HG03521 (cell line): Measurements from ENCODE around the gene OR1N1.
"Not testable (repeated sequence)": the region's sequence is repeated elsewhere in the genome, so short reads cannot be mapped to it uniquely, and the experiment has no call there.

Experiments
- ATAC-seq: cut with Tn5 transposase; IDR thresholded peaks from one replicate; pipeline ENCODE4 v1.9.1; 2021; ENCODE audit warnings: mild to moderate bottlenecking, moderate library complexity; ENCODE audit not compliant: unreplicated experiment

The OR1N1 gene, protein sequence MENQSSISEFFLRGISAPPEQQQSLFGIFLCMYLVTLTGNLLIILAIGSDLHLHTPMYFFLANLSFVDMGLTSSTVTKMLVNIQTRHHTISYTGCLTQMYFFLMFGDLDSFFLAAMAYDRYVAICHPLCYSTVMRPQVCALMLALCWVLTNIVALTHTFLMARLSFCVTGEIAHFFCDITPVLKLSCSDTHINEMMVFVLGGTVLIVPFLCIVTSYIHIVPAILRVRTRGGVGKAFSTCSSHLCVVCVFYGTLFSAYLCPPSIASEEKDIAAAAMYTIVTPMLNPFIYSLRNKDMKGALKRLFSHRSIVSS

DNA sequence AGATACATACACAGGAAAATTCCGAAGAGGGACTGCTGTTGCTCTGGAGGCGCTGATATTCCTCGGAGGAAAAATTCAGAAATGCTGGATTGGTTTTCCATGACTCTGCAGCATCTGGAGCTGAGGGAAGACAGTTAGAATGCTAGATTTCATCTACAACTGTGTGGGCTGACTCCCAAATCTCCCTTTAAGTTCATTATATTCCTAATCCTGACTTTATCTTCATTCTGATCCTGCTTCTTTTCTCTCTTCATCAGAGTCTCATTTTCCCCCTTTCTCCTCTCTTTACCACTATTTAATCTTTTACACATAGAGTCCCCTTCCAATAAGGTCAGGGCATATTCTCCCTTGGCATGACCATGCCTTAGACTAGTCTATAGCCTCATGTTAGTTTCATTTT is at the start of gene OR1N1:
Gene OR1N1 (minus strand): TSS at position 101 of the 400 bp plus-strand sequence. CDS start 0 bp downstream, at position 101.
- no peak for ATAC-seq

DNA sequence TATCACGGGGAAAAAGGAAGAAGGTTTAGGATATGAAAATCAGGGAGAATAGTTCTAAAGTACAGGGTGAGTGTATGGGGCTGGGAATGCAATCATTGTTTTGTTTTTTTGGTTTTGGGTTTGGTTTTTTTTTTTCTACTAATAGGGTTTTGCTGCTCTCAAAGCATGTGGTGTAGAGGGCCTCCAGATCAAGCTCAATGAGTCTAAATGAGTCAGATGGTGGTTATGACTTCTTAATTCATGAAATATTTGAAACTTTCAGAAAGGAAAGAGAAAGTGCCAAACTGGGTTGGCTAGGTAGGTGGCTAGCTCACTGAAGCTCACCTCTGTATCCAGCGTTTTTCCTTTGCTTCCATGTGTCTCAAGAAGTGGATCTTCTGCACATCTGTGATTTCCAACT is 45.4 kb upstream of the OR1N1 start:
- ATAC-seq = no peak

DNA sequence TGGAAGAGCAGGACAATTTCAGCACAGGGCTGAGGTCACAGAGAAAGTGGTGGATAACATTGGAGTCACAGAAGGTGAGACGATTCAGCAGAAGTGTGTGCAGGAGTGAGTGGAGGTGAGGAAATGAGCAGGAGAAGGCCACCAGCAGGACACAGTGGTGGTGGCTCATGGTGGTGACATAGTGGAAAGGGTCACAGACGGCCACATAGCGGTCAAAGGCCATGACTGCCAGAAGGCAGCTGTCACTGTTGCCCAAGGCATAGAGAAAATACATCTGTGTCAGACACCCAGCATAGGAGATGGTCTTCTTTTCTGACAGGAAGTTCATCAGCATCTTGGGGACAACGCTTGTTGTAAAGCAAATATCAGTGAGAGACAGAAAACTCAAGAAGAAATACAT is 40.8 kb upstream of the OR1N1 start:
- no peak for ATAC-seq

DNA sequence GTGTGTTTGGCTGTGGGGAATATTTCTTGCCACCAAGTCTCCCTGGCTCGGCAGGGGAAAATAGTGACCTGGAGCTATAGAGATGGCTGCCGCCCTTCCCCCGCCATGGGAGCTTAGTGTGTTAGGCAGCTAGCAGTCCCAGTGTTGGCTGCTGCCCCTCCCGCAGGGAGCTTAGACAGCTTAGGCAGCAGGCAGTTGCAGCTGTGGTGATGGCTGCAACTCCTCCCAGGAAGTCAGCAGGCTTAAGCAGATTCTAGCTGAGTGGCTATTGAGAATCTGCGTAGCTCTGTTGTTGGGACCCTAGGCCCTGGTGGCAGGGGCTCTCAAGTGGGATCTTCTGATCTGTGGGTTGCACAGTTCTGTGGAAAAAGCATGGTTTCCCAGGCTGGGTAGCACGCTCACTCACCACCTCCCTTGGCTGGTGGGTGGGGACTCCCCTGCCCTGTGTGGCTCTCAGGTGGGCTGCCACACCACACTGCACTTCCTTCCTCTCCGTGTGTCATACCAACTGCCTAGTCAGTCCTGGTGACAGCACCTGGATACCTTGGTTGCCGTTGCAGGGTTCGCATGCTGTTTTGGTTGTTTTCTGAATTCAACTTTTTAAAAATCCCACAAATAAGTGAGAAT is 35.2 kb upstream of the OR1N1 start:
- ATAC-seq = no peak

DNA sequence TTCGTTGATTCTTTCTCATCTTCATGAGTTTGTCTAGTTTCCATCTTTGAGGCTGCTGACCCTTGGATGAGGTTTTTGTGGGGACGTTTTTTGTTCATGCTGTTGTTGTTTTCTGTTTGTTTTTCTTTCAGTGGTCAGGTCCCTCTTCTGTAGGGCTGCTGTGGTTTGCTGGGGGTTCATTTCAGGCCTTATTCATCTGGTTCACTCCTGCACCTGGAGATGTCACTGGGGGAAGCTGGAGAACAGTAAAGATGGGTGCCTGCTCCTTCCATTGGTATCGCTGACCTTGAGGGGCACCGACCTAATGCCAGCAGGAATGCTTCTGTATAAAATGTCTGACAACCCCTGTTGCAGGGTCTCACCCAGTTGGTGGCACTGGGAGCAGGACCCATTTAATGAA is 34.4 kb upstream of the OR1N1 start:
- ATAC-seq = no peak

DNA sequence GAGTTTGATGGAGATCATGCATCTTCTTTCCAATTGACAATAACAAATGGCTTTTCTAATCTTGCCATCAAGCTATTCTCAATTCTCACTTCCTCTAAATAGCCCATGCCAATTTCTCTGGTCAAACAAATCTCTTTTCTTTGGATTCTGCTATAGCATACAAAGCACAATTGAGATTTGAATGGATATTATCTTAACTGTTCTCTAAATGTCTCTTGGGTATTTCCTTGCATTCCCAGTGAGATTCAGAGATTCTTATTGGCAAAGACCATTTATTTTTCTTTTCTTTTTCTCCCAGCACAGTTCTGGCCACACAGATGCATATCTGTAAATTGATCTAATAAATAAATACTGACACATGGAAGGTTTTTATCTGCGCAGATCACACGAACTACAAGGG is 25.7 kb upstream of the OR1N1 start, which contains the start of gene OR1N2:
Gene OR1N2 (plus strand): TSS at position 301 of the 400 bp plus-strand sequence. CDS start 100 bp downstream, outside the sequence.
- ATAC-seq = no peak

DNA sequence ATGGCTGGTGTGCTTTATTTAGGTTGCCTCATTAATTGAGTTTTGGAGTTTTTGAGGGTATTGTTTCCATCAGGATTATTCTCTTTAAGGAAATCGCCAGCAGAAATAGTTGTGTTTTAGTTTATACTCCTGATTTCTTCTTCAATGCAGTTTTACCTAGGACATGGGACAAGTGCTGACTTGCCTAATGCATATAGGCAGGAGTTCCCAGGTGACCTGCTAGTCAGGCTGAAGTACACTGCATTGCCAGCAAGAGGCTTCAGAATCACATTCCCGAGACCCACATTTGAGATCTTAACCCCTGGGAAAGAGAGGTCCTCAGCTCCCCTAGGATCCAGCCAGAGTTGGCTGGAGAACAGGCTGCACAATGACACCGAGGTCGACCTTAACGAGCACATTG is 24.3 kb upstream of the OR1N1 start:
- ATAC-seq = no peak

DNA sequence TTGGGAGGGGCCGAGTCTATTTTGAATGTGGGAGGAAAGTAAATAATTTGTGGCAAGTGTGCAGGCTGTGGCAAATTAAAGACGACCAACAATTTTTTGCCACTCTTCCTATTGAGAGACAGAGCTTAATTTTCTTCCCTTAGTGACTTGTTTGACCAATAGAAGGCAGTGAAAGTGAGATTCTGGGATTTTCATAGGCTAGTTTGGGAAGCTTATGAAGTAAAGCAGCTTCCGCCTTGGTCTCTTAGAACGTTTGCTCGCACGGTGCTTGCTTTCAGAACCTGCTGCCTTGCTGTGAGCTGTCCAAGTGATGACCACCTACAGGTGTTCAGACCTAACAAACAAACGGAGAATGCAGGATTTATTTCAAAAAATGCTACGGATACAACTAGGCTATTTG is 19.1 kb upstream of the OR1N1 start:
- no peak for ATAC-seq

DNA sequence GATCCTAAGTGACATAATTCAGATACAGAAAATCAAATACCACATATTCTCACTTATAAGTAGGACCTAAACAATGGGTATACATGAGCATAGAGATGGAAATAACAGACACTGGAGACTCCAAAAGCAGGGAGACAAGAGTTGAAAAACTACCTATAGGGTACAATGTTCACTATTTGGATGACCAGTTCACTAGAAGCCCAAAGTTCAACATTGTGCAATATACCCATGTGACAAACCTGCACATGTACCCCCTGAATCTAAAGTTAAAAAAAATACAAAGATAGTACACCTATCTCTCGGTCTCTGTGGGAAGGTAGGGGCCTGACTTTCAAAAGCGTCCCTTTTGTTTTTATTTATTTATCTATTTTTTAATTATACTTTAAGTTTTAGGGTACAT is 11.7 kb upstream of the OR1N1 start:
- no peak for ATAC-seq

DNA sequence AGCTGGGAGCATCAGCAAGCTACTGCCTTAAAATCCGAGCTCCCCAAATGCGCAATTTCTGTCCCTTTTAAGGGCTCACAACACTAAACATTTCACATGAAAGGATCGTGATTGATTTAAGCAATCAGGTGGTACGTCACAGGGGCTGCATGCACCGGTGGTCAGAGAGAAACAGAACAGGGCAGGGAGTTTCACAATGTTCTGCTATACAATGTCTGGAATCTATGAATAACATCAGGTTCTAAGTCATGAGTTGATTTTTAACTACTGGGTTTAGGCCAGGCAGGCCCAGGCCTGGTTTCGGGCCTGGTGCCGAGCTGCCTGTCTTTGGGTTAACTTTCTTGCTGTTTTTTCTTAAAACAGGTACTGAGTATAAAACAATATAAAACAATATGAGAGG is 10.0 kb upstream of the OR1N1 start:
- ATAC-seq = not testable (repeated sequence)

DNA sequence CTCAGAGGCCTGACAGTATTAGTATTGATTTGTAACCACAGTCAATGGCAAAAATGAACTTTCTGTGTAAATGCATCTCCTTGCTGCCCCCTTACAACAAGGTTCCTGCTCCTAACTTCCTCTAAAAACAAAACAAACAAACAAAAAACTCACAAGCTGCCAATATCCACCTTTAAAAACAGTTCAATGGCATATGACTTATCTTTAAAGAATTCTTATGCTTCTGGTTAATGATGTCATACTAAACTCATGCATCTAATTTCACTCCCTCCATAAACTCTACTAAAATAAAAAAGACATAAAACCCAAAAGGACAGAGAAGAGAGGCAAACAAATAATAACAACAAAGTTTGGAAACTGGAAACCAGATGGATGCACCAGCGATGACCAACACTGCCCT is 9.0 kb upstream of the OR1N1 start:
- no peak for ATAC-seq

DNA sequence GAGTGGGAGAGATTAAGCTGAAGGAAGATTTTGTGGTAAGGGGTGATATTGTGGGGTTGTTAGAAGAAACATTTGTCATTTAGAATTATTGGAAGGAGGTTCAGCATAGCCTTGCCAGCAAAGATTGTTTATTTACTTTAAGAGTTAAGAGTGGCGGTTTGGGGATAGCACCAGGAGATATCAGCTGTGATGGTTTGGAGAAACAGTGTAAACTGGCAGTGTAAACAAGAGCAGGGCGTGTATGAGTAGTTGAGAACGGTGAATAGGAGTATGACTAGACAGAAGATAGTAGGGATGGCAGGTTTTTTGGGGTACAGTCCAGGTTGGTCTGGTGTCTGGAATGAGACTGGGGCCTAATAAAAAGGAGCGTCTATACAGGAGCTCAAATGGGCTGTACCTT is 4.1 kb upstream of the OR1N1 start:
- not testable (repeated sequence) for ATAC-seq

DNA sequence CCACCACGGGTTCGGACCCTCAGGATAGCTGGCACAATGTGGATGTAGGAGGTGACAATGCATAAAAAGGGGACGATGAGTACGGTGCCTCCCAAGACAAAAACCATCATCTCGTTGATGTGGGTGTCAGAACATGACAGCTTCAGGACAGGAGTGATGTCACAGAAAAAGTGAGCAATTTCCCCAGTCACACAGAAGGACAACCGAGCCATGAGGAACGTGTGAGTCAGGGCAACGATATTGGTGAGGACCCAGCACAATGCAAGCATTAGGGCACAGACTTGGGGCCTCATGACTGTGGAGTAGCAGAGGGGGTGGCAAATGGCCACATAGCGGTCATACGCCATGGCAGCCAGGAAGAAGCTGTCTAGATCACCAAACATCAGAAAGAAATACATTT is 491 bp downstream of the OR1N1 start:
- no peak for ATAC-seq

DNA sequence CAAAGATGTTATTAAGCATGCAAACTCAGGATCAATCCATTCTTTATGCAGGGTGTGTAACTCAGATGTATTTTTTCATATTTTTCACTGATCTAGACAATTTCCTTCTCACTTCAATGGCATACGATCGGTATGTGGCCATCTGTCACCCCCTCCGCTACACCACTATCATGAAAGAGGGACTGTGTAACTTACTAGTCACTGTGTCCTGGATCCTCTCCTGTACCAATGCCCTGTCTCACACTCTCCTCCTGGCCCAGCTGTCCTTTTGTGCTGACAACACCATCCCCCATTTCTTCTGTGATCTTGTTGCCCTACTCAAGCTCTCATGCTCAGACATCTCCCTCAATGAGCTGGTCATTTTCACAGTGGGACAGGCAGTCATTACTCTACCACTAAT is 7.7 kb downstream of the OR1N1 start:
- no peak for ATAC-seq

DNA sequence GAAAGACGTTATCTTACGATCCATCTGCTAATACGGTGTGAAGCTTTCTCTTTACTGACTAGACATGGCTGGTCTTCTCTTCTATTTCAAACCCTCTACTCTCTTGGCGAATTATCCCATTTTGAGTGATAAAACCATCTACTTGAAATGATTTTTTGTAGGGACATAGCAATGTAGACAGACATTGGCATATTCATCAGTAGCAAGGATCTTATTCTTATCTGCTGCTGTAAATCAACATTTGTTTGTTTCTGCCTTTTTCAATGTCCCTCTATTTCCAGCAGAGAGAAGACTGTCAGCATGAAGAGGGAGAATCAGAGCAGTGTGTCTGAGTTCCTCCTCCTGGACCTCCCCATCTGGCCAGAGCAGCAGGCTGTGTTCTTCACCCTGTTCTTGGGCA is 8.3 kb downstream of the OR1N1 start, which contains the start of gene OR1J4:
Gene OR1J4 (plus strand): TSS at position 301 of the 400 bp plus-strand sequence. CDS start 0 bp downstream, at position 301.
- ATAC-seq = no peak

DNA sequence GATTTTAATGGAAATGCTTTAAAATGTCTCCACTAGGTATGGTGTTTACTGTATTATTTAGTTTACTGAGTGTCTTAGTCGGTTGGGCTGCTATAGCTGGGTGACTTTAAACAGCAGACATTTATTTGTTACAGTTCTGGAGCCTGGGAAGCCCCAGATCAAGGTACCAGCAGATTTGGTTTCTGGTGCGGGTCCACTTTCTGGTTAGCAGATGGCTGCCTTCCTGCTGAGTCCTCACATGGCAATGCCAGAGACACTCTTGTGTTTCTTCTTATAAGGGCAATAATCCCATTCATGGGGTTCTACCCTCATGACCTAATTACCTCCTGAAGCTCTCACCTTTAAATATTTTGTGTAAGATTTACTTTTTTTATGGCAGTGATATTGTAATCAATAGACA is 8.9 kb downstream of the OR1N1 start:
- no peak for ATAC-seq

DNA sequence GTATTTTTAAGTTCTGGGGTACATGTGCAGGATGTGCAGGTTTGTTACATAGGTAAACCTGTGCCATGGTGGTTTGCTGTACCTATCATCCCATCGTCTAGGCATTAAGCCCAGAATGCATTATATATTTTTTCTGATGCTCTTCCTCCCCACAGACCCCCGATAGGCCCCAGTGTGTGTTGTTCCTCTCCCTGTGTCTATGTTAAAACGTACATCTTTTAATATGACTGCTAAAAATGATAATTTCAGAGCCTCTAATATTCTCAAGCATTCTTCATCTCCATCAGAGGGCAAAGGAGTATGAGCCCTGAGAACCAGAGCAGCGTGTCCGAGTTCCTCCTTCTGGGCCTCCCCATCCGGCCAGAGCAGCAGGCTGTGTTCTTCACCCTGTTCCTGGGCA is 16.6 kb downstream of the OR1N1 start, which contains the start of gene OR1J2:
Gene OR1J2 (plus strand): TSS at position 301 of the 400 bp plus-strand sequence. CDS start 0 bp downstream, at position 301.
- no peak for ATAC-seq

DNA sequence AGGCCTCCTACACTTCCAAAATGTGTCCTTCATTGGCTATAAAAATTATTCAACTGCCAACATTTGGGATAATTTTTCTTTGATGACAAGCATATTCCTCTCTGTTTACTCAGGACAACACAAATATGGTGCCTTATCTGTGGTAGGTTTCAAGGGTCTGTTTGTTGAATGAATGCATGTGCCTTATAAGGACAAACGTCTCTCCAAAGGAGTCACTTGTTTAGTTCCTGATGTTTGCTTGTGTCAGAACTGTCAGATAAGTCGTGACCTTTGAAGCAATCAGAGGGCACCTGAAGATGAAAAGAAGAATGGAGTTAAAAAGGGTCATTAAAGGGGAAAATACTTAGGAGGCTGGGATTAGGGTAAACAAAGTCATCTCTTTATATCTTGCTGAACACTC is 20.1 kb downstream of the OR1N1 start:
- ATAC-seq = no peak

DNA sequence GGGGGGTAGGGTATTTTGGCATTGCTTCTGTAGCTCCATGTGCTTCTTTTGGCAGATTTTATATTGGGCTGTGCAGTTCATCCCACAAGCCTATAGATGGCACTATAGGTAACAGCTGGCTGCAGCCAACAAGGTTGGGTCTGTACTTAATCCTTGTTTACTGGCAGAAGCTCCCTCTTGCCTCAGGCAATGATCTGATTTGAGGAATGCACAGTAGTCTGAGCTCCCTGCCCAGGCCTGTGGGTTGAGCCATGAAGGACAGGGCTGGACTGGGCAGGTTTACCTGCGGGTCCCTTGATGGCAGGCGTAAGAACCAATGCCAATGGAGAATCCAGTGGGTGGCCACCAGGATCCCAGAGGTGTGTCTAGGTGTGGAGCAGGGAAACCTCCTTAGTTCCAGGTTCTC is 28.2 kb downstream of the OR1N1 start:
- ATAC-seq = no peak

DNA sequence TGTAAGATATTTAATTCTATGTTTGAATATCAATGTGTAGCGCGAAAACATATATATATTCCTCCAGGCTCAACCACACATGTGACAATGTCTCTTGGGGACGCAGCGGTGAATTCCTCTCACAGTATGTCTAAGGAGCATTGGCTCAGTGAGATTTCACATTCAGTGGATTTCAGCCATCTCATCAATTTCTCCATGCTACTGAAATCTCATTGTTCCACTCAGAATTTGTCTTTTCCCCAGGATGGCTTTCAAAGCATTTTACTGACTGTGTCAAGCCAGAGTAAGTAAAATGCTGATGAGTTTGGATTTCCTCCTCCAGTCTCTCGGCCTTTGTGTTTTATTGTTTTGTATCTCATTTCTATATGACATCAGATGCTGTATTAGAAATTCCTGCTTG is 48.0 kb downstream of the OR1N1 start:
- no peak for ATAC-seq

DNA sequence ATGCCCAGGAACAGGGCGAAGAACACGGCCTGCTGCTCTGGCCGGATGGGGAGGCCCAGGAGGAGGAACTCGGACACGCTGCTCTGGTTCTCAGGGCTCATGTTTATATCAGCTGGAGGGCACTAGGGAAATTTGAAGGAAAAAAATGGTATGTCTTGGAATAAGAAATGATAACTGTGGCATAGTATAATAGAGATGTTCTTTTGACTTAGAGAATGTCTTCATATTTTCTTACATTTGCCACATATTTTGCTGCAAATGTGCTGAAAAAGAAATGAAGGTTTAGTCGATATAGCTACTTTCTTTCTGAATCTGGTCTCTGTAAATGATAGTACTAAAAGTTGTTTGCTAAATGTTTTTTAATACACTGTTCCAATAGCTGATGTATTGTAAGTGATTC is 49.3 kb downstream of the OR1N1 start, which contains the start of gene OR1J1:
Gene OR1J1 (minus strand): TSS at position 101 of the 400 bp plus-strand sequence. CDS start 0 bp downstream, at position 101.
- ATAC-seq = no peak

DNA sequence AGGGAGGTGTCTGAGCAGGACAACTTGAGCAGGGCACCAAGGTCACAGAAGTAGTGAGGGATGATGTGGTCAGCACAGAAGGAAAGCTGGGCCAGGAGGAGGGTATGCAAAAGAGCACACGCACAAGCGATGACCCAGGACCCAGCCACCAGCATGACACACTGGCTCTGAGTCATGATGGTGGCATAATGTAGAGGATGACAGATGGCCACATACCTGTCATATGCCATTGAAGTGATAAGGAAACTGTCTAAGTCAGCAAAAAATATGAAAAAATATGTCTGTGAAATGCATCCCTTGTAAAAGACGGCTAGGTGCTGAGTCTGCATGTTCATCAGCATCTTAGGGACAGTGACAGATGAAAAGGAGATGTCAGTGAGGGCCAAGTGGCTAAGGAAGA is 49.7 kb downstream of the OR1N1 start:
- ATAC-seq = no peak
